ENCODE results near the gene EPN3. TPM values are rescaled to one million over a fixed set of nuclear protein-coding genes. Genes with fewer than 3 reads are reported as not detected.

EPN3 gene
- total RNA-seq, 1 experiment from 2014 or later = 0.92 TPM

GRCh38 chr17:50593321-50593720, 60.8 kb downstream of the EPN3 start:
- Histone ChIP-seq H3K36me3 (ENCODE audit: control insufficient read depth, insufficient read depth, low read length) (no peaks in the 10 kb centered on the region), H3K4me1 (ENCODE audit: control insufficient read depth, insufficient read depth, low read length) (no peaks in the 10 kb centered on the region), H3K27ac (ENCODE audit: low read length) (no peak overlapping the region), H3K9me3 (ENCODE audit: control insufficient read depth, insufficient read depth, low read depth, low read length) (no peaks in the 10 kb centered on the region), H3K27me3 (ENCODE audit: control insufficient read depth, insufficient read depth, low read length) (no peaks in the 10 kb centered on the region), H3K4me3 (ENCODE audit: low read depth in 2 of 2, low read length in 2 of 2) (no peak overlapping the region)
- no peak for DNase-seq (ENCODE audit: low read depth, low spot score)
- in situ Hi-C loops (cut with HindIII; ENCODE audit: low pct_unique_long_range_greater_than_20kb, low sequenced_read_pairs) = no loop called here
- intact Hi-C loops (cut with micrococcal nuclease; ENCODE audit: unreplicated experiment) = no loop called here
- POLR2A ChIA-PET = no interaction called here
- TF ChIP-seq POLR2AphosphoS5 (IDR thresholded peaks at IDR 0.05; ENCODE audit: low read depth, low read length) (no peak), TCF7L2 (IDR thresholded peaks at IDR 0.05; ENCODE audit: low read depth, low read length) (no peak)
- TF ChIP-seq, protein P1, sequence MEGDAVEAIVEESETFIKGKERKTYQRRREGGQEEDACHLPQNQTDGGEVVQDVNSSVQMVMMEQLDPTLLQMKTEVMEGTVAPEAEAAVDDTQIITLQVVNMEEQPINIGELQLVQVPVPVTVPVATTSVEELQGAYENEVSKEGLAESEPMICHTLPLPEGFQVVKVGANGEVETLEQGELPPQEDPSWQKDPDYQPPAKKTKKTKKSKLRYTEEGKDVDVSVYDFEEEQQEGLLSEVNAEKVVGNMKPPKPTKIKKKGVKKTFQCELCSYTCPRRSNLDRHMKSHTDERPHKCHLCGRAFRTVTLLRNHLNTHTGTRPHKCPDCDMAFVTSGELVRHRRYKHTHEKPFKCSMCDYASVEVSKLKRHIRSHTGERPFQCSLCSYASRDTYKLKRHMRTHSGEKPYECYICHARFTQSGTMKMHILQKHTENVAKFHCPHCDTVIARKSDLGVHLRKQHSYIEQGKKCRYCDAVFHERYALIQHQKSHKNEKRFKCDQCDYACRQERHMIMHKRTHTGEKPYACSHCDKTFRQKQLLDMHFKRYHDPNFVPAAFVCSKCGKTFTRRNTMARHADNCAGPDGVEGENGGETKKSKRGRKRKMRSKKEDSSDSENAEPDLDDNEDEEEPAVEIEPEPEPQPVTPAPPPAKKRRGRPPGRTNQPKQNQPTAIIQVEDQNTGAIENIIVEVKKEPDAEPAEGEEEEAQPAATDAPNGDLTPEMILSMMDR (IDR thresholded peaks at IDR 0.05) = no peak
- CTCF ChIA-PET = no interaction called here
- no TSS peak for BruUV-seq (replicated peaks)
- no peak for ATAC-seq

Other genes starting within 250 kb of the EPN3 start
- gene XYLT2, start 186.6 kb upstream of the EPN3 start, total RNA-seq (2021; ENCODE audit: unreplicated experiment) = 28.5 TPM
- 136 TPM for gene MRPL27, start 159.6 kb upstream of the EPN3 start, total RNA-seq (2021; ENCODE audit: unreplicated experiment)
- 15.3 TPM for gene EME1, start 159.5 kb upstream of the EPN3 start, total RNA-seq (2021; ENCODE audit: unreplicated experiment)
- 167 TPM for gene LRRC59, start 135.2 kb upstream of the EPN3 start, total RNA-seq (2021; ENCODE audit: unreplicated experiment)
- 17.2 TPM for gene ACSF2, start 106.5 kb upstream of the EPN3 start, total RNA-seq (2021; ENCODE audit: unreplicated experiment)
- not detected for gene CHAD, start 63.9 kb upstream of the EPN3 start, total RNA-seq (2021; ENCODE audit: unreplicated experiment)
- 40.2 TPM for gene RSAD1, start 53.9 kb upstream of the EPN3 start, total RNA-seq (2021; ENCODE audit: unreplicated experiment)
- gene MYCBPAP, start 24.3 kb upstream of the EPN3 start, total RNA-seq (2021; ENCODE audit: unreplicated experiment) = 2.2 TPM
- 82.2 TPM for gene SPATA20, start 14.4 kb downstream of the EPN3 start, total RNA-seq (2021; ENCODE audit: unreplicated experiment)
- gene CACNA1G, start 28.0 kb downstream of the EPN3 start, total RNA-seq (2021; ENCODE audit: unreplicated experiment) = 10.0 TPM
- 128 TPM for gene ABCC3, start 102.1 kb downstream of the EPN3 start, total RNA-seq (2021; ENCODE audit: unreplicated experiment)
- 57.2 TPM for gene ANKRD40, start 175.2 kb downstream of the EPN3 start, total RNA-seq (2021; ENCODE audit: unreplicated experiment)
- gene LUC7L3, start 186.9 kb downstream of the EPN3 start, total RNA-seq (2021; ENCODE audit: unreplicated experiment) = 136 TPM
- not detected for gene ANKRD40CL, start 234.8 kb downstream of the EPN3 start, total RNA-seq (2021; ENCODE audit: unreplicated experiment)

Measured in Panc1 (cell line).